IMR-90 (cell line): ENCODE measurements around the gene SIAH2. TPM values are rescaled to one million over a fixed set of nuclear protein-coding genes. Genes with fewer than 3 reads are reported as not detected.

Experiments
- ATAC-seq: fragments of 200-7000 bp; cut with Tn5 transposase; 2 replicates; pipeline ENCODE4 v1.9.1; 2020; ENCODE audit warnings: low read depth, mild to moderate bottlenecking, moderate library complexity
- BruUV-seq: library from RNA; stranded (reverse); fragments of 400-500 nt; replicated peaks from 2 replicates; lab custom pipeline; 2021; lab: Mats Ljungman, UMichigan
- CTCF ChIA-PET: fragments of 300-600 bp; formaldehyde crosslinking; extraction: SDS; loops from one replicate; lab custom pipeline; 2021; ENCODE audit warnings: antibody characterized with exemption; lab: Yijun Ruan, JAX
- POLR2A ChIA-PET: fragments of 300-600 bp; sonication (Branson Sonifier 250); formaldehyde crosslinking; loops from one replicate; lab custom pipeline; 2022; ENCODE audit warnings: antibody characterized with exemption; ENCODE audit not compliant: unreplicated experiment; lab: Charles Lee
- DNase-seq: peaks from one replicate; pipeline ENCODE4 v3.0.0; 2013
- H2AFZ ChIP-seq: replicated peaks from 2 replicates; pipeline ENCODE3; 2013; ENCODE audit warnings: low read length, mild to moderate bottlenecking; ENCODE audit not compliant: poor library complexity
- H2AK5ac ChIP-seq: 2 replicates; pipeline ENCODE4 v1.6.1; 2013; ENCODE audit warnings: low read depth, low read length, inconsistent platforms
- H2AK9ac ChIP-seq: replicated peaks from 2 replicates; pipeline ENCODE3; 2013; ENCODE audit warnings: mild to moderate bottlenecking, low read depth, low read length, moderate library complexity; ENCODE audit not compliant: poor library complexity
- H2BK120ac ChIP-seq: 2 replicates; pipeline ENCODE4 v1.6.1; 2013; ENCODE audit warnings: low read depth, low read length, inconsistent platforms
- H2BK15ac ChIP-seq: 3 replicates; pipeline ENCODE4 v1.6.1; 2013; ENCODE audit warnings: low read depth, low read length, inconsistent platforms
- H2BK20ac ChIP-seq: 2 replicates; pipeline ENCODE4 v1.6.1; 2013; ENCODE audit warnings: low read depth, mild to moderate bottlenecking, inconsistent platforms, low read length, moderate library complexity
- H2BK5ac ChIP-seq: 2 replicates; pipeline ENCODE4 v1.6.1; 2013; ENCODE audit warnings: mild to moderate bottlenecking, low read depth, low read length, inconsistent platforms; ENCODE audit not compliant: poor library complexity, severe bottlenecking
- H3K14ac ChIP-seq: replicated peaks from 2 replicates; pipeline ENCODE4 v1.6.1; 2013; ENCODE audit warnings: low read depth, low read length, inconsistent platforms
- H3K18ac ChIP-seq: 2 replicates; pipeline ENCODE4 v1.6.1; 2013; ENCODE audit warnings: low read depth, low read length, control low read depth
- H3K23ac ChIP-seq: 2 replicates; pipeline ENCODE4 v1.6.1; 2013; ENCODE audit warnings: low read depth, low read length, inconsistent platforms
- H3K27ac ChIP-seq: 2 replicates; pipeline ENCODE4 v1.5.1; 2013; ENCODE audit warnings: mild to moderate bottlenecking, control low read depth, low read length; ENCODE audit not compliant: insufficient read depth
- H3K27me3 ChIP-seq: 2 replicates; pipeline ENCODE4 v1.6.1; 2013; ENCODE audit warnings: low read length; ENCODE audit not compliant: control insufficient read depth, insufficient read depth
- H3K36me3 ChIP-seq: 2 replicates; pipeline ENCODE4 v1.6.1; 2013; ENCODE audit warnings: low read length, mixed read lengths; ENCODE audit not compliant: control insufficient read depth, insufficient read depth
- H3K4ac ChIP-seq: 2 replicates; pipeline ENCODE4 v1.6.1; 2013; ENCODE audit warnings: low read depth, low read length, inconsistent platforms
- H3K4me1 ChIP-seq: 2 replicates; pipeline ENCODE4 v1.6.1; 2013; ENCODE audit warnings: low read length, mixed read lengths; ENCODE audit not compliant: control insufficient read depth, insufficient read depth
- H3K4me2 ChIP-seq: 2 replicates; pipeline ENCODE4 v1.6.1; 2013; ENCODE audit warnings: low read depth, mild to moderate bottlenecking, control low read depth, low read length, moderate library complexity
- H3K4me3 ChIP-seq: 2 replicates; pipeline ENCODE4 v1.5.1; 2013; ENCODE audit warnings: low read depth, mild to moderate bottlenecking, control low read depth, low read length, moderate library complexity; ENCODE audit not compliant: insufficient read depth
- H3K56ac ChIP-seq: 2 replicates; pipeline ENCODE4 v1.6.1; 2013; ENCODE audit warnings: low read length, inconsistent platforms; ENCODE audit not compliant: insufficient read depth; ENCODE audit errors: extremely low read depth
- H3K79me1 ChIP-seq, 2 experiments: 2 replicates each; pipeline ENCODE4 v1.6.1; 2013; ENCODE audit warnings: low read length in 2 of 2, inconsistent platforms in 1 of 2, low read depth in 1 of 2
- H3K9ac ChIP-seq: 2 replicates; pipeline ENCODE4 v1.6.1; 2013; ENCODE audit warnings: low read depth, low read length, control low read depth
- H3K9me1 ChIP-seq: 2 replicates; pipeline ENCODE4 v1.6.1; 2013; ENCODE audit warnings: low read length, inconsistent platforms; ENCODE audit not compliant: insufficient read depth
- H3K9me3 ChIP-seq: 2 replicates; pipeline ENCODE4 v1.6.1; 2013; ENCODE audit warnings: low read length; ENCODE audit not compliant: control insufficient read depth, insufficient read depth
- H4K20me1 ChIP-seq: 2 replicates; pipeline ENCODE4 v1.6.1; 2013; ENCODE audit warnings: low read length, inconsistent platforms; ENCODE audit not compliant: insufficient read depth
- H4K5ac ChIP-seq: 2 replicates; pipeline ENCODE4 v1.6.1; 2013; ENCODE audit warnings: mild to moderate bottlenecking, low read depth, low read length, control low read depth
- H4K8ac ChIP-seq, 2 experiments: 2 replicates each; pipeline ENCODE4 v1.6.1; 2013; ENCODE audit warnings: low read depth in 2 of 2, low read length in 2 of 2, control low read depth in 1 of 2, inconsistent platforms in 1 of 2
- H4K91ac ChIP-seq: 2 replicates; pipeline ENCODE4 v1.6.1; 2013; ENCODE audit warnings: low read depth, low read length, inconsistent platforms; ENCODE audit not compliant: insufficient read depth
- BHLHE40 ChIP-seq: fragments of 150-350 bp; IDR thresholded peaks from 2 replicates; pipeline ENCODE4 v1.6.1; 2016; ENCODE audit warnings: mild to moderate bottlenecking, low read depth, low read length
- CEBPB ChIP-seq: IDR thresholded peaks from 2 replicates; pipeline ENCODE4 v1.6.1; 2012; ENCODE audit warnings: low read depth, low read length, improper control_type of control experiment
- CHD1 ChIP-seq: IDR thresholded peaks from 2 replicates; pipeline ENCODE4 v1.6.1; 2012; ENCODE audit warnings: low read depth, low read length, improper control_type of control experiment
- FOS ChIP-seq: fragments of 150-350 bp; IDR thresholded peaks from 2 replicates; pipeline ENCODE4 v1.6.1; 2016; ENCODE audit warnings: low read depth, low read length
- MAFK ChIP-seq: IDR thresholded peaks from 2 replicates; pipeline ENCODE4 v1.6.1; 2012; ENCODE audit warnings: low read depth, low read length, improper control_type of control experiment
- NFE2L2 ChIP-seq: fragments of 150-350 bp; IDR thresholded peaks from 2 replicates; pipeline ENCODE4 v1.6.1; 2016; ENCODE audit warnings: low read depth, mild to moderate bottlenecking, low read length
- POLR2A ChIP-seq: IDR thresholded peaks from 2 replicates; pipeline ENCODE4 v1.6.1; 2012; ENCODE audit warnings: mild to moderate bottlenecking, low read depth, low read length
- RAD21 ChIP-seq: IDR thresholded peaks from 2 replicates; pipeline ENCODE4 v1.6.1; 2012; ENCODE audit warnings: low read length, improper control_type of control experiment
- RCOR1 ChIP-seq: IDR thresholded peaks from 2 replicates; pipeline ENCODE4 v1.6.1; 2012; ENCODE audit warnings: mild to moderate bottlenecking, low read length, improper control_type of control experiment; ENCODE audit not compliant: insufficient replicate concordance
- SMC3 ChIP-seq: fragments of 150-350 bp; IDR thresholded peaks from 2 replicates; pipeline ENCODE4 v1.6.1; 2016; ENCODE audit warnings: low read depth, mild to moderate bottlenecking, antibody characterized with exemption, low read length, moderate library complexity
- WGBS, 2 experiments: methylation state at CpG; one replicate each; pipeline versions ENCODE4 v1.1.5 to v1.1.7; 2013; ENCODE audit warnings: missing lambda C conversion rate in 2 of 2; ENCODE audit not compliant: insufficient read length in 1 of 2; ENCODE audit errors: extremely low coverage in 2 of 2; 5-methylcytosine and 5-hydroxymethylcytosine counted together
- dilution Hi-C: fragments of 300-500 bp; cut with HindIII; formaldehyde crosslinking; loops from one replicate; pipeline ENCODE4 v1.14.3; 2018; ENCODE audit warnings: low sequenced_read_pairs; ENCODE audit not compliant: unreplicated experiment
- in situ Hi-C: fragments of 300-500 bp; cut with MboI; formaldehyde crosslinking; loops from 3 replicates; pipeline ENCODE4 v1.14.3; 2019; ENCODE audit warnings: low sequenced_read_pairs, inconsistent platforms, mixed read lengths
- intact Hi-C: fragments of 100-400 bp; cut with micrococcal nuclease; formaldehyde crosslinking; loops from 2 replicates; pipeline ENCODE4 v1.10.0; 2022
- polyA plus RNA-seq, 3 experiments: library from polyadenylated mRNA; depleted of rRNA; stranded (reverse); fragments of >200 nt; gene quantifications; 2 replicates each; pipeline ENCODE4 v1.2.3, GENCODE V29; 2012; ENCODE audit warnings: low replicate concordance in 1 of 3
- total RNA-seq: library from RNA; depleted of rRNA; stranded (reverse); fragments of >200 nt; gene quantifications from 2 replicates; pipeline ENCODE4 v1.2.3, GENCODE V29; 2012
- TF ChIP-seq, protein P1 (sequence below): conservative IDR thresholded peaks from 2 replicates; pipeline ENCODE4 v1.5.1; 2012; ENCODE audit warnings: mild to moderate bottlenecking, low read depth, low read length, improper control_type of control experiment
- TF ChIP-seq, protein P2 (sequence below): fragments of 150-350 bp; IDR thresholded peaks from 2 replicates; pipeline ENCODE4 v1.6.1; 2017; ENCODE audit warnings: mild to moderate bottlenecking, antibody characterized with exemption, low read length, low read depth
- TF ChIP-seq, protein P3 (sequence below): fragments of 150-350 bp; IDR thresholded peaks from 2 replicates; pipeline ENCODE4 v1.6.1; 2016; ENCODE audit warnings: low read depth, mild to moderate bottlenecking, low read length, moderate library complexity, borderline replicate concordance

Gene SIAH2
- total and polyA plus RNA-seq, 2 of the 4 experiments (the other 2 are of a cell fraction) = 24.7 to 61.8 TPM

DNA sequence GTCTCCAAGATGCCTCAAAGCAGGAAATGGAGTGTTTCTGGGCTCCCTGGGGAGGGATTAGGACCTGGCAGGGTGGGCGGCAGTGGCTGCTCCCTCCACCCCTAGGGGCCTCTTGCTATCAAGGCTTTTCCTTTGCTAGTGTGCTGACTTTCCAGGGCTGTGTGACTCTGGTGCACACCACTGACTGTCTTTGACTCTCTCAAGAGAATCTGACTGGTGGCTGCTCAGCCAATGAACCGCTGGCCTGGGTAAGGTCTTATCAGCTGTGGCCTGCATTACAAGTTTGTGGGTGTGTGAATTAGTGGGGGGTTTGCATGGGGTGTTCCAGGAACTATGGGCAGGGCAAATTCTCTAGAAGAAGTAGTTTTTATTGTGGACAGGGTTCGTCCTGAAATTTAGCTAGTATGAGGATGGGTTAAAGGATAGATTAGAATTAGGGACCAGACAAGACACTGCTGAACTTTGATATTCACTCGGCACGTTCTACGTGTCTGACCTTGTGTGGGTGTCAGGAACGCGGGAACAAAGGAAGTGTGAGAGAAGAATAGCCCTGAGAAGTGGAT lies 29.5 kb downstream of the SIAH2 start (continued):
- TF ChIP-seq, protein P1, sequence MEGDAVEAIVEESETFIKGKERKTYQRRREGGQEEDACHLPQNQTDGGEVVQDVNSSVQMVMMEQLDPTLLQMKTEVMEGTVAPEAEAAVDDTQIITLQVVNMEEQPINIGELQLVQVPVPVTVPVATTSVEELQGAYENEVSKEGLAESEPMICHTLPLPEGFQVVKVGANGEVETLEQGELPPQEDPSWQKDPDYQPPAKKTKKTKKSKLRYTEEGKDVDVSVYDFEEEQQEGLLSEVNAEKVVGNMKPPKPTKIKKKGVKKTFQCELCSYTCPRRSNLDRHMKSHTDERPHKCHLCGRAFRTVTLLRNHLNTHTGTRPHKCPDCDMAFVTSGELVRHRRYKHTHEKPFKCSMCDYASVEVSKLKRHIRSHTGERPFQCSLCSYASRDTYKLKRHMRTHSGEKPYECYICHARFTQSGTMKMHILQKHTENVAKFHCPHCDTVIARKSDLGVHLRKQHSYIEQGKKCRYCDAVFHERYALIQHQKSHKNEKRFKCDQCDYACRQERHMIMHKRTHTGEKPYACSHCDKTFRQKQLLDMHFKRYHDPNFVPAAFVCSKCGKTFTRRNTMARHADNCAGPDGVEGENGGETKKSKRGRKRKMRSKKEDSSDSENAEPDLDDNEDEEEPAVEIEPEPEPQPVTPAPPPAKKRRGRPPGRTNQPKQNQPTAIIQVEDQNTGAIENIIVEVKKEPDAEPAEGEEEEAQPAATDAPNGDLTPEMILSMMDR = no peak

DNA sequence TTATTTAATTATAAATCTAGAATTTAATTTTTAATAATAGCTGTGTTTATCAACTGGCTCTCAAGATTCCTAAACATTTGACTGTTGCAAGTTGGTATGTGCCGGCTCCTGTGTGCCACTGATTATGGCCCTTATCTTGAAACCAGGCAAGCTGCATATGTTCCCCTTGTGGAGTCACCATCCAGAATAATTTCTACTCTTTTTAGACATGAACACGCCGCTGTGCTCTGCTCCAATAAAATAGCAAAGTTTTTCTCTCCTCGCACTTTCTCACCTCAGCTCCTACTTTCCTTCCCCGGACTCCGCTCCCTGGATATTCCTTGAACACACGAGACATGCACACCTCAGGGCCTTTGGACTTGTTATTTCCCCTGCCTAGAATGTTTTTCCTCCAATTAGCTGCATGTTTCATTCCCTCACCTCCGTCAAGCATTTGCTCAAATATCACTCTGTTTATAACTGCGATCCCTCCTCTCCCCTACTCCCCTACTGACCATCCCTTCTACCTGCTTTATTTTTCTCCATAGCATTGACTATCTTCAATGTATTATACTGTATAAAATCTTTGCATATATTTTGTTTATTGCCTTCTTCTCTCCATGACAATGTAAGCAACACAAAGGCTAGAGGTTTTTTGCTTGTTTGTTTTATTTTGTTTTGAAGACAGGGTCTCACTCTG lies 33.1 kb downstream of the SIAH2 start:
- Histone ChIP-seq H3K4me1 (no peaks in the 10 kb centered on the region), H3K36me3 (no peaks in the 10 kb centered on the region), H3K18ac (no peak overlapping the region), H3K56ac (no peak overlapping the region), H3K4me3 (no peak overlapping the region), H4K20me1 (no peaks in the 10 kb centered on the region), H2AFZ (no peak overlapping the region), H3K4me2 (no peak overlapping the region), H2AK9ac (no peak overlapping the region), H3K9ac (no peak overlapping the region), H2BK15ac (no peak overlapping the region), H2BK5ac (no peak overlapping the region), H4K8ac (no peak overlapping the region), H3K14ac (no peak overlapping the region), H3K9me3 (no peaks in the 10 kb centered on the region), H3K9me1 (no peaks in the 10 kb centered on the region), H4K91ac (no peak overlapping the region), H2AK5ac (no peak overlapping the region), H4K5ac (no peak overlapping the region), H3K79me1 (no peaks in the 10 kb centered on the region), H2BK120ac (no peak overlapping the region), H3K27ac (no peak overlapping the region), H2BK20ac (no peak overlapping the region), H3K4ac (no peak overlapping the region), H3K27me3 (no peaks in the 10 kb centered on the region), H3K23ac (no peak overlapping the region)
- BruUV-seq = no TSS peak
- no peak for DNase-seq
- in situ Hi-C loops = loop anchor here (10.0 kb wide), 1 partner anchor 415 kb away; no protein-coding TSS in a partner anchor
- CTCF ChIA-PET = interaction anchor here (0.6 to 1.5 kb wide), 3 partner anchors 8 to 136 kb away, joined by 3 to 5 read pairs (median 4); partner anchors contain the start of gene ERICH6
- WGBS, 2 experiments = 88% methylated on average over 7 of the region's 9 CpGs; no CpG with 5 or more reads in 1 of the 2 experiments
- no peak for ATAC-seq
- POLR2A ChIA-PET = interaction anchor here (0.6 kb wide), 1 partner anchor 34 kb away, joined by 4 read pairs; no protein-coding TSS in a partner anchor
- intact Hi-C loops = no loop called here
- dilution Hi-C loops = no loop called here
- TF ChIP-seq, protein P2, sequence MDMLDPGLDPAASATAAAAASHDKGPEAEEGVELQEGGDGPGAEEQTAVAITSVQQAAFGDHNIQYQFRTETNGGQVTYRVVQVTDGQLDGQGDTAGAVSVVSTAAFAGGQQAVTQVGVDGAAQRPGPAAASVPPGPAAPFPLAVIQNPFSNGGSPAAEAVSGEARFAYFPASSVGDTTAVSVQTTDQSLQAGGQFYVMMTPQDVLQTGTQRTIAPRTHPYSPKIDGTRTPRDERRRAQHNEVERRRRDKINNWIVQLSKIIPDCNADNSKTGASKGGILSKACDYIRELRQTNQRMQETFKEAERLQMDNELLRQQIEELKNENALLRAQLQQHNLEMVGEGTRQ = no peak
- TF ChIP-seq MAFK (no peak), BHLHE40 (no peak), RAD21 (no peak), CHD1 (no peak), SMC3 (no peak), POLR2A (no peak), NFE2L2 (no peak), FOS (no peak), RCOR1 (no peak), CEBPB (no peak)
- TF ChIP-seq, protein P3, sequence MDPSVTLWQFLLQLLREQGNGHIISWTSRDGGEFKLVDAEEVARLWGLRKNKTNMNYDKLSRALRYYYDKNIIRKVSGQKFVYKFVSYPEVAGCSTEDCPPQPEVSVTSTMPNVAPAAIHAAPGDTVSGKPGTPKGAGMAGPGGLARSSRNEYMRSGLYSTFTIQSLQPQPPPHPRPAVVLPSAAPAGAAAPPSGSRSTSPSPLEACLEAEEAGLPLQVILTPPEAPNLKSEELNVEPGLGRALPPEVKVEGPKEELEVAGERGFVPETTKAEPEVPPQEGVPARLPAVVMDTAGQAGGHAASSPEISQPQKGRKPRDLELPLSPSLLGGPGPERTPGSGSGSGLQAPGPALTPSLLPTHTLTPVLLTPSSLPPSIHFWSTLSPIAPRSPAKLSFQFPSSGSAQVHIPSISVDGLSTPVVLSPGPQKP = no peak
